ES-I3 (cell line): ENCODE data around the gene ARL3.

ENCODE experiments used
- H3K36me3 ChIP-seq: 2 replicates; pipeline ENCODE4 v1.6.1; 2013; ENCODE audit warnings: mild to moderate bottlenecking, low read length, control low read depth, moderate library complexity; ENCODE audit not compliant: insufficient read depth
- H3K4me1 ChIP-seq: 2 replicates; pipeline ENCODE4 v1.6.1; 2013; ENCODE audit warnings: mild to moderate bottlenecking, control low read depth, low read length; ENCODE audit not compliant: insufficient read depth
- H3K9ac ChIP-seq: 2 replicates; pipeline ENCODE4 v1.6.1; 2013; ENCODE audit warnings: low read depth, mild to moderate bottlenecking, low read length, moderate library complexity
- H3K9me3 ChIP-seq: 2 replicates; pipeline ENCODE4 v1.6.1; 2013; ENCODE audit warnings: mild to moderate bottlenecking, low read length, moderate library complexity; ENCODE audit not compliant: control insufficient read depth, insufficient read depth

The ARL3 gene

GRCh38 chr10:102651455-102652169 is 62.6 kb downstream of the ARL3 start:
- H3K9ac ChIP-seq: no peak overlapping the region
- H3K9me3 ChIP-seq: no peaks in the 10 kb centered on the region
- peaks cover 8% of the 10 kb centered on the region; the same call in 1 of the 2 replicates for H3K36me3 ChIP-seq
- peaks cover 48% of the 10 kb centered on the region for H3K4me1 ChIP-seq

GRCh38 chr10:102650655-102651454 is 63.3 kb downstream of the ARL3 start:
- H3K36me3 ChIP-seq: peaks cover 4% of the 10 kb centered on the region; the same call in 1 of the 2 replicates
- H3K9me3 ChIP-seq: no peaks in the 10 kb centered on the region
- peaks cover 48% of the 10 kb centered on the region for H3K4me1 ChIP-seq
- no peak overlapping the region for H3K9ac ChIP-seq

GRCh38 chr10:102649797-102650654 is 64.2 kb downstream of the ARL3 start:
- Histone ChIP-seq H3K9me3 (no peaks in the 10 kb centered on the region), H3K4me1 (peaks cover 48% of the 10 kb centered on the region), H3K9ac (no peak overlapping the region; the same call in 1 of the 2 replicates), H3K36me3 (no peaks in the 10 kb centered on the region; the same call in 1 of the 2 replicates)

GRCh38 chr10:102648889-102649796 is 65.1 kb downstream of the ARL3 start:
- peaks cover 48% of the 10 kb centered on the region for H3K4me1 ChIP-seq
- no peaks in the 10 kb centered on the region for H3K9me3 ChIP-seq
- no peak overlapping the region; the same call in 1 of the 2 replicates for H3K9ac ChIP-seq
- H3K36me3 ChIP-seq: no peaks in the 10 kb centered on the region; the same call in 1 of the 2 replicates

- no peak overlapping the region for H3K9ac ChIP-seq
- no peaks in the 10 kb centered on the region; the same call in 1 of the 2 replicates for H3K36me3 ChIP-seq
- peaks cover 48% of the 10 kb centered on the region for H3K4me1 ChIP-seq
- no peaks in the 10 kb centered on the region for H3K9me3 ChIP-seq
Observed at GRCh38 chr10:102648269-102648888, 65.8 kb downstream of the ARL3 start.

- Histone ChIP-seq H3K9me3 (no peaks in the 10 kb centered on the region), H3K4me1 (peaks cover 48% of the 10 kb centered on the region), H3K9ac (no peak overlapping the region; the same call in 1 of the 2 replicates), H3K36me3 (no peaks in the 10 kb centered on the region; the same call in 1 of the 2 replicates)
Observed at GRCh38 chr10:102647443-102648268, 66.5 kb downstream of the ARL3 start.

- no peaks in the 10 kb centered on the region for H3K9me3 ChIP-seq
- H3K9ac ChIP-seq: peak overlapping the region; percentile 84
- H3K4me1 ChIP-seq: peaks cover 48% of the 10 kb centered on the region
- H3K36me3 ChIP-seq: no peaks in the 10 kb centered on the region
Observed at GRCh38 chr10:102646610-102647442, 67.4 kb downstream of the ARL3 start.

GRCh38 chr10:102645741-102646609 is 68.2 kb downstream of the ARL3 start:
- Histone ChIP-seq H3K9ac (peak overlapping the region; percentile 84), H3K4me1 (peaks cover 42% of the 10 kb centered on the region), H3K36me3 (no peaks in the 10 kb centered on the region), H3K9me3 (no peaks in the 10 kb centered on the region)

- Histone ChIP-seq H3K9me3 (no peaks in the 10 kb centered on the region), H3K9ac (peak overlapping the region; percentile 84), H3K36me3 (no peaks in the 10 kb centered on the region), H3K4me1 (peaks cover 36% of the 10 kb centered on the region)
Observed at GRCh38 chr10:102645388-102645740, 68.8 kb downstream of the ARL3 start.

GRCh38 chr10:102644646-102645387 is 69.4 kb downstream of the ARL3 start:
- Histone ChIP-seq H3K9ac (peak overlapping the region; percentile 84), H3K9me3 (no peaks in the 10 kb centered on the region), H3K4me1 (peaks cover 31% of the 10 kb centered on the region; the same call in 1 of the 2 replicates), H3K36me3 (no peaks in the 10 kb centered on the region)
